ENCODE data around the gene DPYSL5. TPM values are rescaled to one million over a fixed set of nuclear protein-coding genes. Genes with fewer than 3 reads are reported as not detected.

Gene DPYSL5
- total and polyA plus RNA-seq, 2 of the 13 experiments (the other 11 are each of a cell fraction or from before 2014, with no cell fraction given): 0.15 TPM; not detected in 1

DNA sequence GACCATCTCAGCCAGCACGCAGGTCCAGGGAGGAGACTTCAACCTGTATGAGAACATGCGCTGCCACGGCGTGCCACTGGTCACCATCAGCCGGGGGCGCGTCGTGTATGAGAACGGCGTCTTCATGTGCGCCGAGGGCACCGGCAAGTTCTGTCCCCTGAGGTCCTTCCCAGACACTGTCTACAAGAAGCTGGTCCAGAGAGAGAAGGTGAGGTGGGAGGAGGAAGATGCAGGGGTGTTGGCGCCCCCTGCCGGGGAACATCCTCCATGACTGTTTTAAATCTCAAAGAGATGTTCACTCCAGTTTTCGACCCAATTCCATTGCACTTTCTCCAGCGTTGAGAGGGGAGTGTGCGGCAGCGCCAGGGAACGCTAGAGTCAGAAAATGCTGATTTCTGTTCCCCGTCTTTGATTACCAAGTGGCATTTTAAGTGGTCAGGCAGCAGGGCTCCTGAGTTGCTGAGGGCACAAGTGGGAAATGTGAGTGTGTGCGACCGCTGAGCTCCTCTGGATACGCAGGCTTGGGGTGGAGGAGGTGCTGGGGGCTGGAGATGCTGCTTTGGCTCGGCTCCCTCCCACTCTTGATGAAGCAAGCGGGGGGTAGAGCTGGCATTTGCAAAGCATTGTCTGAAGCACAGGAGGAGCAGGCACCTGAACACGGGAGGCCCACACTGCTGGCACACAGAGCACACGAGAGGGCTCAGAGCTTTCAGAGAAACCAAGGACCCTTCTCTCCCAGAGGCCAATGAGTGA lies 94.8 kb downstream of the DPYSL5 start (continued):
- TF ChIP-seq ZNF441 (CRISPR knock-in tag; IDR thresholded peaks at IDR 0.05; ENCODE audit: borderline replicate concordance): no peak
- peak; percentile 88 for TF ChIP-seq RAD21 (CRISPR knock-in tag; IDR thresholded peaks at IDR 0.05)

- intact Hi-C loops (cut with micrococcal nuclease; ENCODE audit: unreplicated experiment) (no loop called here), in situ Hi-C loops (cut with HindIII; ENCODE audit: extremely low pct_ligation_motif_present, low pct_unique_long_range_greater_than_20kb) (no loop called here)
- H3K27ac ChIP-seq (ENCODE audit: extremely low read length, insufficient read depth, low read length): no peak overlapping the region
- H4K20me1 ChIP-seq (ENCODE audit: insufficient read depth, low read length): no peaks in the 10 kb centered on the region
- POLR2A ChIA-PET: no interaction called here
- DNase-seq (ENCODE audit: low spot score) (no peak), FAIRE-seq (no peak), ATAC-seq (no peak)
- TF ChIP-seq ZNF790 (CRISPR knock-in tag; IDR thresholded peaks at IDR 0.05; ENCODE audit: borderline replicate concordance) (no peak), FOXK2 (IDR thresholded peaks at IDR 0.05) (no peak), MEIS1 (CRISPR knock-in tag; IDR thresholded peaks at IDR 0.05; ENCODE audit: borderline replicate concordance) (no peak), ZFP41 (CRISPR knock-in tag; IDR thresholded peaks at IDR 0.05; ENCODE audit: borderline replicate concordance) (no peak), ZNF225 (CRISPR knock-in tag; IDR thresholded peaks at IDR 0.05) (no peak), HDAC6 (IDR thresholded peaks at IDR 0.05; ENCODE audit: low read depth, low read length) (no peak), ATRX (CRISPR knock-in tag; IDR thresholded peaks at IDR 0.05; ENCODE audit: borderline replicate concordance) (no peak), DMAP1 (CRISPR knock-in tag; IDR thresholded peaks at IDR 0.05) (no peak), SIN3B (IDR thresholded peaks at IDR 0.05; ENCODE audit: low read length) (no peak), SOX13 (IDR thresholded peaks at IDR 0.05) (no peak), SOX13 (CRISPR knock-in tag; conservative IDR thresholded peaks at IDR 0.05 in 1 of 2, IDR thresholded peaks at IDR 0.05 in 1 of 2) (no peak), ZNF138 (CRISPR knock-in tag; IDR thresholded peaks at IDR 0.05; ENCODE audit: low read depth) (no peak)
- TF ChIP-seq, protein P1, sequence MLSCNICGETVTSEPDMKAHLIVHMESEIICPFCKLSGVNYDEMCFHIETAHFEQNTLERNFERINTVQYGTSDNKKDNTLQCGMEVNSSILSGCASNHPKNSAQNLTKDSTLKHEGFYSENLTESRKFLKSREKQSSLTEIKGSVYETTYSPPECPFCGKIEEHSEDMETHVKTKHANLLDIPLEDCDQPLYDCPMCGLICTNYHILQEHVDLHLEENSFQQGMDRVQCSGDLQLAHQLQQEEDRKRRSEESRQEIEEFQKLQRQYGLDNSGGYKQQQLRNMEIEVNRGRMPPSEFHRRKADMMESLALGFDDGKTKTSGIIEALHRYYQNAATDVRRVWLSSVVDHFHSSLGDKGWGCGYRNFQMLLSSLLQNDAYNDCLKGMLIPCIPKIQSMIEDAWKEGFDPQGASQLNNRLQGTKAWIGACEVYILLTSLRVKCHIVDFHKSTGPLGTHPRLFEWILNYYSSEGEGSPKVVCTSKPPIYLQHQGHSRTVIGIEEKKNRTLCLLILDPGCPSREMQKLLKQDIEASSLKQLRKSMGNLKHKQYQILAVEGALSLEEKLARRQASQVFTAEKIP (CRISPR knock-in tag; IDR thresholded peaks at IDR 0.05; ENCODE audit: borderline replicate concordance): no peak
- WGBS (ENCODE audit: low lambda C conversion rate): 36% methylated on average over 9 of the region's 12 CpGs
- no peaks in the 10 kb centered on the region for H3K79me2 ChIP-seq (ENCODE audit: insufficient read depth, low read length)
- peaks cover 24% of the 10 kb centered on the region for H3K4me1 ChIP-seq (ENCODE audit: insufficient read depth, low read length)
- no peak overlapping the region for H3K4me3 ChIP-seq (replicated peaks in 1 of 3; ENCODE audit: insufficient read depth in 1 of 3, low read depth in 2 of 3, low read length in 3 of 3)
- H3K4me2 ChIP-seq (ENCODE audit: low read depth, low read length): no peak overlapping the region
- H3K9me3 ChIP-seq (ENCODE audit: low read length): no peaks in the 10 kb centered on the region
- CTCF ChIA-PET (ENCODE audit: low intra/inter-chr PET ratio, low total read pairs): no interaction called here
- no peak overlapping the region for H2AFZ ChIP-seq (ENCODE audit: low read length)
- H3K36me3 ChIP-seq (replicated peaks in 1 of 2; ENCODE audit: control insufficient read depth in 1 of 2, insufficient read depth in 2 of 2, low read length in 2 of 2): no peaks in the 10 kb centered on the region
- peaks cover 15 to 72% of the 10 kb centered on the region in 2 experiments for H3K27me3 ChIP-seq (ENCODE audit: control insufficient read depth in 1 of 2, insufficient read depth in 2 of 2, low read length in 2 of 2)
- BruUV-seq (replicated peaks): no TSS peak
- no peak overlapping the region for H3K9ac ChIP-seq (ENCODE audit: insufficient read depth, low read depth, low read length)
These were observed 98.2 kb downstream of the DPYSL5 start for GRCh38 chr2:26945991-26946750.

Data from HepG2 (cell line).